Measurements from ENCODE around the gene TCEA2. TPM values are rescaled to one million over a fixed set of nuclear protein-coding genes. Genes with fewer than 3 reads are reported as not detected.

TCEA2 gene
- total and polyA plus RNA-seq, 9 of the 15 experiments (the other 6 are each of a cell fraction or from before 2014, with no cell fraction given) = 1.4 to 28.7 (median 5.4) TPM

DNA sequence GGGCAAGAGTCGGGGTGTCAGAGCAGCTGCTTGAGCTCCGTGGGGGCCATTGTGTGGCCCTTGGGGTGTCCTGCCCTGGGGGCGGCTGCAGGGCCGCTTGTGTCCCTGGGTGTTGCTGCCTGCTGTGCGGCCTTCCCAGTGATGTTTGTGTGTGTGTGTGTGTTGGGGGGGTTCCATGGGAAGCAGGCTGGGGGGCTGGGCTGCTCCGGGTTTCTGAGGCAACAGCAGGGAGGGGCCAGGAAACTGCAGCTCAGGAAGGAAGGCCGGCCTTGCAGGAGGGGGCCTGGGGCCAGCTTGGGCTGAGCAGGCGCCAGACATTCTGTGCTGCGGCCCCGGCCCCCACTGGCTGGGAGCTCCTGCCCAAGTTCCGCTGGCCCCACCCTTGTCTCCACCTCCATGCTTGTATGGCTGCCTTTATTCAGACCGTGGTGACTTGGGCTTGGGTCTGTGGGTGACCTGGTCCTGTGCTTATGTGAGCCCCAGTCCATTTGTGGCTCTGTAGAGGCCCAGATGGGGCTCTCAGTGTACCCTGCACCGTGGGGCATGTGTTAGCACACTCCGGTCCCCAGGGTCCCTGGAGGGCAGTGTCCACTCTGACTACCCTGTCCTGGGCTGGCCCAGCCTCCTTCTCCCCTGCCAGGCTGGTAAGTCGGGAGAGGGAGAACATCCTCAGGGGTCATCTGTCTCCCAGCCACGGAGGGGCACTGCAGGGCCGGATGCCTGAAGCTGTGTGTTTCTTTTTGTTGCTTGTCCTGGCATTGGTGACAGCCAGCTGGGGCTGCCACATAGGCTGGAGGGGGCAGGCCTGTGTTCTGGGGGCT lies 8.9 kb upstream of the TCEA2 start (continued):
- TF ChIP-seq MAZ (CRISPR knock-in tag; conservative IDR thresholded peaks at IDR 0.05 in 1 of 2, IDR thresholded peaks at IDR 0.05 in 1 of 2) = no peak
- TF ChIP-seq, protein P1, sequence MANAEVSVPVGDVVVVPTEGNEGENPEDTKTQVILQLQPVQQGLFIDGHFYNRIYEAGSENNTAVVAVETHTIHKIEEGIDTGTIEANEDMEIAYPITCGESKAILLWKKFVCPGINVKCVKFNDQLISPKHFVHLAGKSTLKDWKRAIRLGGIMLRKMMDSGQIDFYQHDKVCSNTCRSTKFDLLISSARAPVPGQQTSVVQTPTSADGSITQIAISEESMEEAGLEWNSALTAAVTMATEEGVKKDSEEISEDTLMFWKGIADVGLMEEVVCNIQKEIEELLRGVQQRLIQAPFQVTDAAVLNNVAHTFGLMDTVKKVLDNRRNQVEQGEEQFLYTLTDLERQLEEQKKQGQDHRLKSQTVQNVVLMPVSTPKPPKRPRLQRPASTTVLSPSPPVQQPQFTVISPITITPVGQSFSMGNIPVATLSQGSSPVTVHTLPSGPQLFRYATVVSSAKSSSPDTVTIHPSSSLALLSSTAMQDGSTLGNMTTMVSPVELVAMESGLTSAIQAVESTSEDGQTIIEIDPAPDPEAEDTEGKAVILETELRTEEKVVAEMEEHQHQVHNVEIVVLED (CRISPR knock-in tag; IDR thresholded peaks at IDR 0.05) = no peak
- TF ChIP-seq, protein P2, sequence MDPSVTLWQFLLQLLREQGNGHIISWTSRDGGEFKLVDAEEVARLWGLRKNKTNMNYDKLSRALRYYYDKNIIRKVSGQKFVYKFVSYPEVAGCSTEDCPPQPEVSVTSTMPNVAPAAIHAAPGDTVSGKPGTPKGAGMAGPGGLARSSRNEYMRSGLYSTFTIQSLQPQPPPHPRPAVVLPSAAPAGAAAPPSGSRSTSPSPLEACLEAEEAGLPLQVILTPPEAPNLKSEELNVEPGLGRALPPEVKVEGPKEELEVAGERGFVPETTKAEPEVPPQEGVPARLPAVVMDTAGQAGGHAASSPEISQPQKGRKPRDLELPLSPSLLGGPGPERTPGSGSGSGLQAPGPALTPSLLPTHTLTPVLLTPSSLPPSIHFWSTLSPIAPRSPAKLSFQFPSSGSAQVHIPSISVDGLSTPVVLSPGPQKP (CRISPR knock-in tag; IDR thresholded peaks at IDR 0.05) = no peak
- no peak for TF ChIP-seq EP300 (IDR thresholded peaks at IDR 0.05; ENCODE audit: low read length)

DNA sequence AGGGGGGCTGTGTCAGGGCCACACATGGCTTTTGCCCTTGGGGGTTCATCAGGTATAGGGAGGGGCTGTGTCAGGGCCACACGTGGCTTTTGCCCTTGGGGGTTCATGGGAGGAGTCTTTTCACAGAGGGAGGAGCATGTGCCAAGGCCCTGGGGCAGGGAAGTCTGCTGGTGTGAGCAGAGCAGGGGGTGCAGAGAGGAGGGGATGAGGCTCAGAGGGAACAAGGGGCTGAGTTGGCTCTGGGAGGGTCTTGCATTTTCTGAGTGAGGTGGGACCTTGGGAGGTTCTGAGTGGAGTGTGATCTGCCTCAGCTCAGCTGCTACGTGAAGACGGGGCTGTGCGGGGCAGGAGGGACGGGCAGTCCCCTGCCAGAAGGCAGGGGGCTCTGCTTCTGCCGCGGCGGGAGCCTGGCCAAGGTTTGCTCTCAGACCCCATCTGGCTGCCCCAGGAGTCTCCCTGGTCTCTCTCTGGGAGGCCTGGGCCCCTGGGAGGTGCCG lies 7.6 kb upstream of the TCEA2 start:
- H3K4me2 ChIP-seq (ENCODE audit: insufficient read depth, low read length) = no peak overlapping the region
- no peak for FAIRE-seq
- peaks cover 22 to 78% of the 10 kb centered on the region in 2 experiments for H3K4me1 ChIP-seq (replicated peaks in 1 of 2; ENCODE audit: control insufficient read depth in 2 of 2, insufficient read depth in 2 of 2, low read length in 2 of 2)

More for the DNA sequence above, 7.6 kb upstream of the TCEA2 start:
- Histone ChIP-seq H3K27me3 (ENCODE audit: control insufficient read depth in 2 of 2, insufficient read depth in 2 of 2, low read length in 2 of 2) (no peaks in the 10 kb centered on the region), H3K9me1 (ENCODE audit: control insufficient read depth, insufficient read depth, low read length) (no peaks in the 10 kb centered on the region), H3K4me3 (no peak overlapping the region), H3K9me3 (replicated peaks; ENCODE audit: control insufficient read depth, insufficient read depth, low read depth, low read length) (no peaks in the 10 kb centered on the region), H2AFZ (ENCODE audit: low read depth, low read length) (no peak overlapping the region), H4K20me1 (replicated peaks; ENCODE audit: control insufficient read depth, insufficient read depth, low read length) (no peaks in the 10 kb centered on the region), H3K36me3 (ENCODE audit: control insufficient read depth, insufficient read depth, low read length) (no peaks in the 10 kb centered on the region), H3K79me2 (ENCODE audit: control insufficient read depth, insufficient read depth, low read length) (no peaks in the 10 kb centered on the region), H3K9ac (ENCODE audit: insufficient read depth in 1 of 2, low read depth in 2 of 2, low read length in 2 of 2) (peak overlapping the region in 1 of 2 experiments; percentile 77; a peak in 3 of 4 replicates), H3K27ac (ENCODE audit: extremely low read depth, low read depth, low read length) (peak overlapping the region; percentile 37; the same call in 1 of the 3 replicates)
- BruUV-seq (replicated peaks) = no TSS peak
- ChIA-PET POLR2A (interaction anchor here (1.5 kb wide), 1 partner anchor 17 kb away, joined by 7 read pairs; no protein-coding TSS in a partner anchor), CTCF (ENCODE audit: low intra/inter-chr PET ratio) (no interaction called here)
- in situ Hi-C loops (cut with MboI) (no loop called here), intact Hi-C loops (cut with micrococcal nuclease) (loop anchor here (2.0 kb wide), 1 partner anchor 17 kb away; no protein-coding TSS in a partner anchor)
- DNase-seq (ENCODE audit: extremely low read depth in 1 of 4, low spot score in 3 of 4) (no peak), ATAC-seq (no peak)
- WGBS (ENCODE audit: insufficient coverage, low coverage, missing lambda C conversion rate) = 84% methylated on average over 6 of the region's 9 CpGs
- peak; percentile 70 for TF ChIP-seq ETV1 (tag; conservative IDR thresholded peaks at IDR 0.05; ENCODE audit: low read depth)
- TF ChIP-seq RCOR1 (IDR thresholded peaks at IDR 0.05; ENCODE audit: borderline replicate concordance in 1 of 2, low read depth in 2 of 2, low read length in 2 of 2) = peak in 1 of 2 experiments; percentile 25; a peak in 1 of 4 replicates
- peak; percentile 59 to 77 for TF ChIP-seq KDM1A (IDR thresholded peaks at IDR 0.05)
- TF ChIP-seq ZNF408 (CRISPR knock-in tag; IDR thresholded peaks at IDR 0.05; ENCODE audit: low read depth) = no peak
- peak; percentile 83 for TF ChIP-seq BCOR (IDR thresholded peaks at IDR 0.05)
